ENCODE results near the gene CPPED1.

- TF ChIP-seq POLR2AphosphoS5 (IDR thresholded peaks at IDR 0.05) (no peak), CTCF (IDR thresholded peaks at IDR 0.05) (no peak), POLR2A (IDR thresholded peaks at IDR 0.05; ENCODE audit: low read depth) (no peak), EP300 (IDR thresholded peaks at IDR 0.05) (no peak)
Measured at GRCh38 chr16:12658506-12658905, 145.2 kb downstream of the CPPED1 start.
